NCI-H1417 treated with DMSO at 0.1 percent for 48 hours (cell line): Measurements from ENCODE around the gene CTNND2.

ENCODE experiments used
- DNase-seq: peaks from one replicate; lab custom pipeline; 2025; lab: John Stamatoyannopoulos, UW

The CTNND2 gene

DNA sequence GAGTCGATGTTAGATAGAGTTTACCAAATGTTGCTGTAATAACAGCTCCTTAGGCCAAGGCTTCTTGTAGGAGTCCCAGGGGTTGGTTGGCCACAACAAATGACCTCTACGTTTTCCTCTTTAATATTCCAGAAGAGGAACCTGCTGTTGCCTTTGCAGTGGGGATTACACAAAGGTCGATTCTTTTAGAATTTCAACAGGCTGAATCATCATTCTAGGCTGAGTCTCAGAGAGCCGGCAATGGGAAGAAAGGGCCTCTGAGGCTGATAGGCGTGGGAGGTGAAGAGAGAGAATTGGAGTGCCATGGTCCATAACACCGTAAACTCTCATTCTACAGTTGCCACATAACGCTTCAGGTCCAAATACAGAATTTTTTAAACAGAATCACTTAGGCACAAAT, 737.3 kb downstream of the CTNND2 start:
- no peak for DNase-seq

DNA sequence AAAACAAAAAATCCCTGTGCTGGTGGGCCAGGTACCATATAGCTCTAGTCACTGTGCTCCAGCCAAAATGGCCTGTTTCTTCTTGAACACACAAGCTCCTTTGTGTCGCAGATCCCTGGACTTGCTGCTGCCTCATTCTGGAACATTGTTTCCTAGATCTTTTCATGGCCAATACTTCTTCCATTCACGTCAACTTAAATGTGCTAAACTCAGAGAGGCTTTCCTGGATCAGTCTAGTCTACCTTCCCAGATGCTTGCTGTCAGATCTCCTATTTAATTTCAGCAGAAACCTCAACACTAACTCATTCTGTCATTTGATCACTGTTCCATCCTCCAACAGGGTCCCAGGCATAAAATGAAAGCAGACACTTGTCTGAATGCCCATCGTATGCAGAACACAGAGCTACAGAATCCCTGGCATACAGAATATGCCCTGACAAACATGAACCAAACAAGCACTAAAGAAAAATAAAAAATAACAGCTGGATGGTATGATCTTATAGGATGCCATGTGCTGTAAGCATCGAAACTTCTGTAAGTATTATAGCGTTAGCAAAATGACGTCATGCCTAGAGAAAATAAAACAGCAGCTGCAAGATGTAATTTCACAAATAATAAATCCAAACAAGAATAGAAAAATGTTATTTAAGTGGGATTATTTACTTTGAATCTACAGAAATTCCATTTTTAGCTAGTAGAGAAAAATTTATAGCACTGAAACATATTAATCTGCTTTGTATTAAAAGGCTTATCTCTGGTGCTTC, 739.5 kb downstream of the CTNND2 start:
- DNase-seq, result no peak

DNA sequence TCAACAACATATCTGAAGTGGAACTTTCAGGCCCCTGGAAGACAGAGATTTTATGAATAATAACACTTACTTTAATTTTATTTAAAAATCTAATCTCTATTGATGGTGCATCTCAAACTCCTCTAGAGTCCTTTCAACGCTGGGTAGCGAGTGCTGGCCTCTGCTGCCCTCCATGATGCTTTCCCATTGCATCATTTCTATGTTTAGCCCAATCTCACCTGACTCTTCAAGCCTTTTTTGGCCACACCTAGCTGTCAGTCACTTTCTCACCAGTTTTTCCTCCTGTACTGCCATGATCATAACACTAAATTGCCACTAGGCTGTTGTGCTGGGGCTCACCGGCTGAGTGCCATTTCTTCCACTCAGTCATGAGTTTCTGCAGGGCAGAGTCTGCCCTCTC, 747.1 kb downstream of the CTNND2 start:
- no peak for DNase-seq

DNA sequence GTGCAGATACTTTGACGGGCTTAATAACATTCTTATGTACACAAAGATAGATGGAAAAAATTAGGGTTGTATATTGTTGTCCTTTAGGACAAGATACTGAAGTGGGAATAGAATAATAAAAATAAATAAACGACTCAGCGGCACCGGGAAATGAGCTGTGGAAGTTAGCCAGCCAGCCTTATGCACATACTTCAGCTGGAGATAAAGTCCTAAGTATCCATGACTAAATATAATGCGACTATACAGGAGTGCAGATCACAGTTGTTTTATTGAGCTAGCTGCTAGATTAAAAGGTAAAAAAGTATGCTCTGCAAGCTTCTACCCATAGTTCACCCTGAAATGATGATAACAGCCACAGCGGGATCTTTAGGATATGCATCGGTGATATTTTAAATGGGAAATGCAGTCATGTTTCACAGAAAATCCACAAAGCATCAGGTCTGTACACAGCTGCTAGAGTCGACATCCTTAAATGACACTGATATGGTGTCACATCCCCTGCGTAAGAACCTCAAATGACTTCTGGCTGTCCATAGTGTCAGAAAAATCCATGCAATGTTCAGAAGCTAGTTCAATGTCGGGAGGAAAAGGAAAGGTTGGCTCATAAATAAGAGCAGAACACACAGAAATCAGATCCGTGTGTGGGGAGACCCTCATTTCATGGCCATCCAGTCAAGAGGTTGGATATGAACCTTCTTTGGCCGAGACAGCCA, 750.4 kb downstream of the CTNND2 start:
- no peak for DNase-seq

DNA sequence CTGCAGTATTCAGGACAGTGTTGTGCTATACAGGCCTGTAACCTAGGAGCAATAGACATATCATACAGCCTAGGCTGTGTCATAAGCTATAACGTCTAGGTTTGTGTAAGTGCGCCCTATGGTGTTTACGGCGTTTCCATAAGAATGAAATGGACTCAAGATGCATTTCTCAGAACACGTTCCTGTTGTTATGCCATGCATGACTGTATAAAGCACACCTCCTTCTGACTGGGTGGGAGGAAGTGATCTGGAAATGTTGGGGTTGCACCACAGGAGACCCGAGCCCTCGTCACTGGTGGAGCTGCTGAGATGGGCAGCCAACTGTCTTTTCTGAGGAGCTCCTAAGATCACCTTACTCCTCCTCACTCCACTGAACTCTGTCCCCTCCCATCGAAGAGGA, 751.9 kb downstream of the CTNND2 start:
- no peak for DNase-seq

DNA sequence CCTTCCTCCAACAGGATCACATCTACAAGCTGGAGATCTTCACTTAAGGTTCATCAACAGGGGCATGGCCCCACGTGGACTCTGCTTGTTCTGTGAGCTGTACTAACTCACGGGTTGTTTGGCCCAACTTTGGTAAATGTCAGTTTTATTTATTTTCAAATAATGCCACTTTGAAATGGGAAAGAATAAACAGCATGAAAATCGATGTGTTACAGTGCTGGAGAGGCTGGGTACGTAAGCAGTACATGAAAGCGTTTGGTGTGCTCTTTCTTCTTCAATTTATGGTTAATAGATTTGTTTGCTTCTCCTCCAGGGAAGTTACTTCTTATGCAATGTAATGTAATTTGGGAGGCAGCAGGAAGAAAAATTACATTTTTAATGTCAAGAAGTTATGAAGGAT, 753.3 kb downstream of the CTNND2 start:
- no peak for DNase-seq

DNA sequence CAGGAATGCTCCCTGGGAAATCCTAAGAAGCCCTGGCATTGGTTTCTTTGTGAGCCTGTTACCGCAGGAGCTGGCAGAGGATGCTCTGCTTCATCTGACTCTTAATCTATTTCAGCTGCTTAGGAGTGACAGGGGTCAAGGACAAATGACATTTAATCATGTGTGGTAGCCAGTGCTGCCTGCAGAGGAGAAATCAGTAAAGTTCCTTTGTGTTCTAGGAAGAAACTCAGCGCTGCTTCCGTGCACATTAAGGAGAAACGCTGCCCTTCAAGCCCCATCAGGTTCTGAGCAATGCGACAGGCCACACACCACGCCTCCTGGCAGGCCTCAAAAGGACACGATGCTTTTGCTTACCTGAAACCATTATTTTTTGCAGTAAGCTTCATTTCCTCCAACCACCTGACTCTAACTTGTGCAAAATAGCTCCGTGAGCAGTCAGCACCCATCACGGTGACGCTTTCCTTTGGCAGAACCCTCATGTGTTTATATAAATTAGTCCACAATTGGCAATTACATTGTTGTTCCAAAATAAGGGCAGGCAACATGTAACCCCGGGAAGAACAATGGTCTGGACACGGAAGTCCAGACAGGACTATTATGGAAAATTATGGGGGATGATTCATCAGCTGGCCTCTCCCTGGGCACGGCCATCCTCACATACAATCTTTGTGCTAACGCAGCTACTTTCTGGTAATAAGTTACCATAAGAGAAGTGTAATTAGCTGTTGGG, 755.3 kb downstream of the CTNND2 start:
- DNase-seq, result no peak

DNA sequence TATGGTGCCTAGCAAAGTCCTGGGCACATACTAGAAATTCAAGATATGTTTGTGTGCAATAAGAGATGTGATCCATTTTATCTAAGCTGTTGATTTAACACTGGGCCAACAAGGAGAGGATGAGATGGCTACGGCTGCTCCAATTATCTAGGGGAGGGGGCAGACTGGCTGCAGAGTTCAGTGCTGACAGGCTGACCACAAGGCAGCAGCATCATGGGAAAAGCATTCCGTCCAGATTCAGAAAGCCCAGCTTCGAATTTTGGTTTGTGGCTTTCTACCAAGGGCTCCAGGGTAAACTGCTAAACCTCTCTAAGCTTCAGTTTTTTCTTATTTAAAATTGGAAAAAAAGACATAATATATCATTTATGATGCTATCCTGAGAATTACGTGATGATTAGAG, 758.1 kb downstream of the CTNND2 start:
- DNase-seq, result no peak

DNA sequence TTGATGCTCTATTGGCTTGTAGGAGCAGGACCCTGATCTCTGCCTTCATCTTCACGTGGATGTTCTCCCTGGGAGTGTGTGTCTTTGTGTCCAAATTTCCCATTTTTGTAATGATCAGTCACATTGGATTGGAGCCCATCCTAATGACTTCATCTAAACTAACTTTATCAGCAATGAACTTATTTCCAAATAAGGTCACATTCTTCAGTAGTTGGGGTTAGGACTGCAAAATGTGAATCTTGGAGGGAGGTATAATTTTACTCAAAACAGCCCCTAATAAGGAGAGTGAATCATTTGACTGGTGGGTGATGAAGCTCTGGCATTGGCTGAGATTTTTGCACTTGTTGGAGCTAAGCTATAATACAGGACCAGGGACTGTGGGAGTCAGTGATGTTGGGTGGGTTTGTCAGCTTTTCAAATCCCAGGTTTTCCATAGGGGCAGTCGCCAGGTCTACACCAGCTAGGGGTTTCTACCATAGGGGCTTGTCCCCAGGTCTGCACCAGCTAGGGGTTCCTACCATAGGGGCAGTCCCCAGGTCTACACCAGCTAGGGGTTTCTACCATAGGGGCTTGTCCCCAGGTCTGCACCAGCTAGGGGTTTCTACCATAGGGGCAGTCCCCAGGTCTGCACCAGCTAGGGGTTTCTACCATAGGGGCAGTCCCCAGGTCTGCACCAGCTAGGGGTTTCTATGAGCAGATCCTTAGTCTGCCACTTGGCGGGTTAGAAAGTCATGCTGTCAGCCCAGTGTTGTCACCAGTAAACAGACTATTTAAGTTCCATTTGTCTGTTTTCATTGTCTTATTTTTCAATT, 760.6 kb downstream of the CTNND2 start:
- no peak for DNase-seq

DNA sequence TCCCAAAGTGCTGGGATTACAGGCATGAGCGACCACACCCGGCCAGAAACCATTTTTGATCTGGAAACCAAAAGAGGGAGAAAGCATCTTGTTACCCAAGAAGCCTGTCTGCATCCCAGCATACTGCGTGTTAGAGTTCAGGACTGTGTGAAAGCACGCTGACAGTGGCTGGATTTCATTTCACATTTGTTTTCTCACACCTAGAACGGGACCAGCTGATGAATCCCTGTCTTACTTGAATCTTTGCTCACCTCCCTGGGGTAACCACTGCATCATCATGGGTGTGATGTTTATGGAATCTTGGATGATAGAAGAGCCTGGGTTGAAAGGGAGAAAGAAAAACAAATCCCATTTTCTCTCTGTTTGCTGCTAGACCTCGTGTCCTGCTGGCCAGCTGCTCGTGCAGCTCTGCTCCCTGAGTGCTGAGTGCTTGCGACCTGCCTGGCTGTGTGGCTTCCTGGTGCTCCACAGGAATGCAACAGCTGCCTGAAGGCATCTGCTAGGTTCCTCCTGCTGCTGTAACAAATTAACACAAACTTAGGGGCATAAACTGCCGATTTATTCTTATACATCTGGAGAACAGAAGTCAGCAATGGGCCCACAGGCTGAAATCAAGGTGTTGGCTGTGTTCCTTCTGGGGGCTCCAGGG, 764.9 kb downstream of the CTNND2 start:
- no peak for DNase-seq

DNA sequence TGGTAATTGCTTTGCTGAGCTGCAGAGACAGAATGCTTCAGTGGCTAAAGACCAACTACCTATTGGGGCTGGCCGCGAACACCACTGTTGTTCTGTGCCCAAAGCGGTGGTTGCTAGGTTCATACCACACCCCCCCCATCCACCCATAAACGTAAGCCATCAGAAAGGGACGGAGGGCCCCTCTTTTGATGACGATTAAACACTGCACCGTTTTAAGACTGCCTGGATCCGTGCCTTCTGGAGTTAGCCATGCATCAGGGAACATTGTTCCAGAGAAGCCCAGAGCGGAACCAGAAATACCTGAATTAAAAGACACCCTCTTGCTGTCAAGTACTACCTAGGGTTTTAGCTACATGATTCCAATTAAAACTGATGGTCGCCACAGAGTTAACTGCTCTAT, 774.1 kb downstream of the CTNND2 start:
- no peak for DNase-seq

DNA sequence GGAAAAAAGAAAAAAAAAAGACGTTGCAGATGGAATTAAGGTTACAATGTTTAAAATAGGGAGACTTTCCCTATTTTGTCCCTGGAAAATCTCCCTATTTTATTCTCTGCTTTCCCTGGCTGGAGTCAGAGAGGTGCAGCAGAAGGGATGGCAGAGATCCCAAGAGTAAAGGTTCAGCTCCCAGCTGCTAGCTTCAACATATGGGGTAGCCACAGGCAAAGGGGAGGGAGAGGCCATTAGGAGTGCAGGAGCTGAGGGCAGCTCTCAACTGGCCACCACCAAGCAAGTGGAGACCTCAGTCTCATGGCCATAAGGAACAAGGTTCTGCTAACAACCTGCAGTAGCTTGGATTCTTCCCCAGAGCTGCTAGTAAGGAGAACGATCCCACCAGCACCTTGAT, 776.2 kb downstream of the CTNND2 start:
- no peak for DNase-seq

DNA sequence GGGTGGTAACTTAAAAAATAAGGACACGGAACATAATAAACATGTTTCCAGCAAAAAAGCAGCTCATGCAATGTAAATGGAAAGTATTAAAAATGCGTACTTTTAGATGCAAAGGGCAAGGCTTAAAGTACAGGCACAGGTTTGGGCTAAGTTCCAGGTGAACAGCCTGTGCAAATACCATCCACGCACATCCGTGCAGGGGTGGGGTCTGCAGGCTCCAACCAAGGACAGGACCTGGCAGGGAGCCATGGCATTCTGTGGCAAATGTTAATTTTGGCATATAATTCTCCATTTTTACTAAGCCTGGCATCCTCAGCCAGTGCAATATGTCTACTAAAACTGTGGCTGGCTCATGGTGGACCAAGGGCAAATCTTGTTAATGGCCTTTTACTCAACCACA, 777.4 kb downstream of the CTNND2 start:
- no peak for DNase-seq

DNA sequence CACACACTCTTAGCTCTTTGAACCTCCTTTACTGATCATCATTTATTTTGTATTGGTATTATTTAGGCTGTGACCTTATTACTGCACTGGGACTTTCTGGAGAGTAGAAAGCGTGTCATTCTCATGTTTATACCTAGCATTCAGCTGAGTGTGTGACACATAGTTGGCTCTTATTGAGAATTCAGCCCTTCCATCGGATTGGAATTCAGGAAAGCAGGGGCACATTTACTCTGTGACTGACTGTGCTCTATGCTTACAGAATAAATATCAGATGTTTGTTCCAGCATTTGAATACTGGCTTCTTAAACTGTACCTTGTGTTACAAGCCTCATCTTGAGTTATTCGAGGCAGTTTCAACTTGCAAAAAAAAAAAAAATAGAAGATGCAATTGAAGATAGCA, 782.4 kb downstream of the CTNND2 start:
- no peak for DNase-seq

DNA sequence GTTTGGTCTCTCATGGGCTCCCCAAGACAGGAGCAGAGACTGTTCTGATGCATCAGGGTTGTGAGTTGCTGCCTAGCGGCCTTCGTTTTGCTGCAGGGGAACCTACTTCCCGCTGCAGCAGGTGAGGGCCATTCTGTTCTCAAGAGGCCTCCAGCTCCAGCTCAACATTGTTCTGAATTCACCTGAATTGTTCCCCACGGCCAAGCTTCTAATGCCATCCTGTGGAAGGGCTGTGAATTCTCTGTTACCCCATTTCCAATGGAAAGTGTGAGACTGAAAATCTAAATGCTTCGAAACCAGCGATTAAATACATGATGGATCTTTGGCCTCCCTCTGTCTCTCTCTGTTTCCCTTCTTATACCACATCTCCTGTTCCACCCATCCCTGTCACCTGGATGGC, 794.1 kb downstream of the CTNND2 start:
- no peak for DNase-seq

DNA sequence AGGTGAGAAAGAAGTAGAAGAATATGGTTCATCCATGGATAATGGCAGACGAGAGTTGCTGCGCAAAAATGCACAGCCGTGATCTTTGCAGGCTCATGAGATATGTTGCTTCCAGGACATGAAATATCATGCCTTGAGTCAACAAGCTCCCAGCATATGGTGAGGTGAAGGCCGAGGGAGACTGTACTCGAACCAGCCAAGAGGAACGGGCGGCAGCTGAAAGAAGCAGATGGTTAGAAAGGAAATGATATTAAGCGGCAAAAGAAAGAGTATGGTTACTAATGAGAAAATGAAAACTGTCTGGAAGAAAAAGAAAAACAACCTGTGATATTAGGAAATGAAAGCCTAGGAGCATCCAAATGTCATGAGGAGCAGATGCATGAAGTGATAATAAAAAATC, 798.5 kb downstream of the CTNND2 start:
- DNase-seq, result no peak

DNA sequence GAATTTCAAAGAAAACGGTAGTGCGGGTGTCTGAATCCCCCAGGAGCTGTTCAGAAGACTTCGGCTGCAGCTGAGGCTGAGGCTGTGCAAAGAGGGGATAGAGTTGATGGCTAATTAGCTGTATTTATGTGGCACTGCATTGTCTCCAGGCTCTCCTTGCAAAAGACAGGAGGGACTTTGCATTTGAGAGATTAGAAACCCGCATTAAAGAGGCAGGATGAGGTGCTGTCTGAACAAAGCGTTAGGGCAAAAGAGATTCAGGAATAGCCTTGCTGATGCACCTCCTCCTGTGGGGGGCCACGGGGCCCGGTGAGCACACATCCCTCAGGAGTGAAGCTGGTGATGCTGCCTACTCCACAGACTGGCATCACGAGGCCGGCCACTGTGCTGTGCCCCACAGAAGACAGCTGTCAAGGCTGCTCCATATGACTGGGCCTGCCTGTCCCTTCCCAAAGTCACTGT, 799.6 kb downstream of the CTNND2 start:
- DNase-seq, result no peak

DNA sequence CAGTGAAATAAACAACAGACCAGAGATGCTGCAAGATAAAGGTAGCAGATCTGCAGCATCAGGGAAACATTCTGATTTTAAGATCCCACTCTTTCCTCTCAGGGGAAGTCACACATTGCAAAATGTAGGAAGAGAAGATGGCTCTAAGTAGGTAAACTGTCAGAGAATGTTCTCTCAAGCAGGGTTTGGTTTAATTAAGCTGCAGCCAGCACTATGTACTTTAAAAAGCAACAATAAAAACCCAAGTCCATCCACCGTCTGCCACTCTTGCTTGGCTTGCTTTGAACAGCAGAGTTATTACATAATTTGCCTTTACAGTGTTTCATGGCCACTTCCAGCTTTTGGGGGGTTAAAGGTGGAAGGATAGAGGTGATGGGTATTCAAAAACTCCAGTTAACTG, 800.0 kb downstream of the CTNND2 start:
- DNase-seq, result no peak

DNA sequence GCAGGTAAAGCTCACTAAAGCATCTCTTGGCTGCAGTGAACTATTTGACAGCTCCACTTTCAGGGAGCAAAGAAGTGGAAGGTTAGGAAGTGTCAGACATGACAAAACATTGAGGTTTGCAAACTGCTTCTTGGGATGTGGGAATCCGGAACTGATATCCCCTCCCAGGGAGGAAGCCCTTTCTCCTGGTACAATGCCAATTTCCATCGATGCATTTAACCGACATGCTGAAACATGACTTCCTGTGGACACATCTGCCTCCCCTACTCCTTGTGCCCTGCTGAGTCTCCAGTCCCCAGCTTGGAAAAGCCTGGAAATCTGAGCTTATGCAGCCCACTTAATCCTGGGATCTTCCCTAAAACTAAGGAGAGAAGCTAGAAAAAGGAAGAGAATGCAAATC, 820.1 kb downstream of the CTNND2 start:
- no peak for DNase-seq

DNA sequence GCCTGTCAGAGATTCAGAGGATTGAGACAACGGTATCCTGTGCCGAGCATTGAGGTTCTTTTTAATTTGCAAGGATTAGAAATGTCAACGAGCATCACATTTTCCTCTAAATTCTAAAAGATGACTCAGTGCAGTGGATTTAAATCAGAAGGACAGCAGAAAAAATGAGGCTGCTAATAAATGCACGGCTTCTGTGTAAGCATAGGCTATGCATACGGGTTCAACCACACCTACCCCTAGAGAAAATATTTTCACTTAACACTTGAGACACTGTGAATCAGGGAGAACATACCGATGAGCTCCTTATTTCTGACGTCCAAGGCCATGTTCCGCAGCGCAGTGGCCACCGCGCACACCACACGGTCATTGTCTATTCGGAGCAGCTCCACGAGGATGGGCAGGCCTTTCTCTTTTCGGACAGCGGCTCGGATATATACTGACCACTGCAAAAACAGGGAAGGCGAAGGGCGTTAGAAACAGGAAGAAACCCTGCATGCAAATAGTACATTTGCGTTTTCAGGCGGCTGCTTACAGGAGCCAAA, 821.8 kb downstream of the CTNND2 start:
- DNase-seq, result no peak

DNA sequence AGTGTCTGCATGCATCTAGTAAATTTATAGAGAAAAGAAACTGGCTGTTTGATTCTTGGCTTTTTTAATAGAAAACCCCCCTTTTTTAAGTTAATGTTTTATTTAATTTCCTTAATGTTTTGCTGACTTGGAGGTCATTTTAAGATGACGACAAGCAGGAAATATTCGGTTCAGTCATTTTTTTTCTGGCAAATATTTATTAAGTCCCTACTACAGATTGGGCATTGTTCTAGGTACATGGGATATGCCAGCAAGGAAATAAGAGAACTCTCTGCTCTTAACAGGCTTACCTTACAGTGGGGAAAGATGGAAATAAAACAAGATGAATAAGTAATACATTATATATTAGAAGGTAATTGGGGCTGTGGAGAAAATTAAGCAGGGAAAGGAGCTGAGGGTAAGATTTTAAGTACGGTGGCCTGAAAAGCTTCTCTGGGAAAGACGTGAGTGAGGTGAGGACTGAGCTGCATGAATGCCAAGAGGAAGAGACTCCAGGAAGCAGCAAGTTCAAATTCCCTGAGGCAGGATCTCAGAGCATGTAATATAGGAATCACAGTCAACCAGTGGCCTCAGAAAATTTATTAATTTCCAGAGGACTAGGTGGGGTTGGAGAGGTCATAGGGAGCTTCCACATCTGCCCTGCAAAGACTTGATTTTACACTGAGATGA, 827.2 kb downstream of the CTNND2 start:
- no peak for DNase-seq
